Uterus (tissue), 2 donors: ENCODE data around the gene GFOD2.

ENCODE experiments used
- POLR2A ChIP-seq, 2 donors: fragments of 450-650 bp; IDR thresholded peaks; one replicate each; pipeline ENCODE4 v1.6.1; 2016; ENCODE audit warnings: antibody characterized with exemption in 2 of 2, mild to moderate bottlenecking in 1 of 2, moderate library complexity in 1 of 2
- TF ChIP-seq, protein P1 (sequence below), 4 experiments: fragments of 200-600 bp in 2 of 4; fragments of 450-650 bp in 2 of 4; sonication (generic) in 2 of 4; IDR thresholded peaks; one replicate each; pipeline ENCODE4 v1.5.1; 2016 to 2019; ENCODE audit warnings: antibody characterized with exemption in 4 of 4, mild to moderate bottlenecking in 2 of 4, moderate library complexity in 1 of 4

DNA sequence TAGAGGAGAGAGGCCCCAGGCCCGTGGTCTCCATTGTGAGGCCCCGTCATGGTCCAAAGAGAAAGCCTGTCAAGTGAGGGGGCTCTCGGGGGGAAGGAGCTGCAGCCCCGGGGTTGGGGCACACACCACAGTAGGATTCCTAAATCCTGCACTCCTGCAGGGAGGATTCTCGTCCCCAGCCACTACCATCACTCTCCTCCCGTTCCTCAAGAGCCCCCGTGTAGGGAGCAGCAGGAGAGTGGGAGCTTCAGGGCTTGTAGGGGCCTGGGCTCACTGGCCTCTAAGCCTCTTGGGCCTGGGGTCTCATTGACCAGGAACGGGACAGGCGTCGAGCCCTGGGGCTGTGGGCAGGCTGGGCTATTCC is 51.7 kb downstream of the GFOD2 start:
- TF ChIP-seq POLR2A (IDR thresholded peaks at IDR 0.05), result no peak
- TF ChIP-seq, protein P1, sequence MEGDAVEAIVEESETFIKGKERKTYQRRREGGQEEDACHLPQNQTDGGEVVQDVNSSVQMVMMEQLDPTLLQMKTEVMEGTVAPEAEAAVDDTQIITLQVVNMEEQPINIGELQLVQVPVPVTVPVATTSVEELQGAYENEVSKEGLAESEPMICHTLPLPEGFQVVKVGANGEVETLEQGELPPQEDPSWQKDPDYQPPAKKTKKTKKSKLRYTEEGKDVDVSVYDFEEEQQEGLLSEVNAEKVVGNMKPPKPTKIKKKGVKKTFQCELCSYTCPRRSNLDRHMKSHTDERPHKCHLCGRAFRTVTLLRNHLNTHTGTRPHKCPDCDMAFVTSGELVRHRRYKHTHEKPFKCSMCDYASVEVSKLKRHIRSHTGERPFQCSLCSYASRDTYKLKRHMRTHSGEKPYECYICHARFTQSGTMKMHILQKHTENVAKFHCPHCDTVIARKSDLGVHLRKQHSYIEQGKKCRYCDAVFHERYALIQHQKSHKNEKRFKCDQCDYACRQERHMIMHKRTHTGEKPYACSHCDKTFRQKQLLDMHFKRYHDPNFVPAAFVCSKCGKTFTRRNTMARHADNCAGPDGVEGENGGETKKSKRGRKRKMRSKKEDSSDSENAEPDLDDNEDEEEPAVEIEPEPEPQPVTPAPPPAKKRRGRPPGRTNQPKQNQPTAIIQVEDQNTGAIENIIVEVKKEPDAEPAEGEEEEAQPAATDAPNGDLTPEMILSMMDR (IDR thresholded peaks at IDR 0.05), result no peak
